Upper lobe of left lung (tissue), 4 donors: ENCODE measurements around the gene FAM171A1.

Experiments used
- EP300 ChIP-seq, 4 donors: sonication (generic); formaldehyde crosslinking; IDR thresholded peaks; one replicate each; pipeline ENCODE4 v1.5.1; 2017; ENCODE audit warnings: antibody characterized with exemption in 4 of 4, control low read depth in 2 of 4
- POLR2A ChIP-seq, 4 donors: fragments of 450-650 bp; IDR thresholded peaks; one replicate each; pipeline ENCODE4 v1.5.1; 2016 to 2017; ENCODE audit warnings: antibody characterized with exemption in 4 of 4, mild to moderate bottlenecking in 2 of 4
- TF ChIP-seq, protein P1 (sequence below), 6 experiments: fragments of 450-650 bp in 4 of 6; fragments of 200-600 bp in 2 of 6; sonication (generic) in 2 of 6; IDR thresholded peaks; one replicate each; pipeline ENCODE4 v1.5.1; 2016 to 2019; ENCODE audit warnings: antibody characterized with exemption in 6 of 6

DNA sequence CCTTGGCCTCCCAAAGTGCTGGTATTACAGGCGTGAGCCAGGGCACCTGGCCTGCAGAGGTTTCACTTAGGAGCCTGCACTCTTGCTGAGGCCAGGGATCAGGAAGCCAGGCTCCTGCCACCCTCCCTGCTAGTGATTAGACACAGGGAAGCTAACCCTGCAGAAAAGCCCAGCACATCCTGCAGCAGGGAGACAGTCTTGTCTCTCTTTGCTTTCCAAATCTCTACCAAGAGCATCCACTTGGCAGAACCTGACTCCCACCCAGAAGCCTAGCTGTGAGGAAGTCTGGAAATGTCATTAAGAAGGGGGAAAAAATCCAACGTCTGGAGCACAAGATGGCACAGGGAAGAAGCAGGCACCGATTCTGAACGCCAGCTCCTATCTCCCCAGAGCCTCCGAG lies 8.0 kb upstream of the FAM171A1 start:
- TF ChIP-seq, protein P1, sequence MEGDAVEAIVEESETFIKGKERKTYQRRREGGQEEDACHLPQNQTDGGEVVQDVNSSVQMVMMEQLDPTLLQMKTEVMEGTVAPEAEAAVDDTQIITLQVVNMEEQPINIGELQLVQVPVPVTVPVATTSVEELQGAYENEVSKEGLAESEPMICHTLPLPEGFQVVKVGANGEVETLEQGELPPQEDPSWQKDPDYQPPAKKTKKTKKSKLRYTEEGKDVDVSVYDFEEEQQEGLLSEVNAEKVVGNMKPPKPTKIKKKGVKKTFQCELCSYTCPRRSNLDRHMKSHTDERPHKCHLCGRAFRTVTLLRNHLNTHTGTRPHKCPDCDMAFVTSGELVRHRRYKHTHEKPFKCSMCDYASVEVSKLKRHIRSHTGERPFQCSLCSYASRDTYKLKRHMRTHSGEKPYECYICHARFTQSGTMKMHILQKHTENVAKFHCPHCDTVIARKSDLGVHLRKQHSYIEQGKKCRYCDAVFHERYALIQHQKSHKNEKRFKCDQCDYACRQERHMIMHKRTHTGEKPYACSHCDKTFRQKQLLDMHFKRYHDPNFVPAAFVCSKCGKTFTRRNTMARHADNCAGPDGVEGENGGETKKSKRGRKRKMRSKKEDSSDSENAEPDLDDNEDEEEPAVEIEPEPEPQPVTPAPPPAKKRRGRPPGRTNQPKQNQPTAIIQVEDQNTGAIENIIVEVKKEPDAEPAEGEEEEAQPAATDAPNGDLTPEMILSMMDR (IDR thresholded peaks at IDR 0.05): no peak
- no peak for TF ChIP-seq EP300 (IDR thresholded peaks at IDR 0.05)
- TF ChIP-seq POLR2A (IDR thresholded peaks at IDR 0.05): no peak
